ENCODE data around the gene CFAP46.

DNA sequence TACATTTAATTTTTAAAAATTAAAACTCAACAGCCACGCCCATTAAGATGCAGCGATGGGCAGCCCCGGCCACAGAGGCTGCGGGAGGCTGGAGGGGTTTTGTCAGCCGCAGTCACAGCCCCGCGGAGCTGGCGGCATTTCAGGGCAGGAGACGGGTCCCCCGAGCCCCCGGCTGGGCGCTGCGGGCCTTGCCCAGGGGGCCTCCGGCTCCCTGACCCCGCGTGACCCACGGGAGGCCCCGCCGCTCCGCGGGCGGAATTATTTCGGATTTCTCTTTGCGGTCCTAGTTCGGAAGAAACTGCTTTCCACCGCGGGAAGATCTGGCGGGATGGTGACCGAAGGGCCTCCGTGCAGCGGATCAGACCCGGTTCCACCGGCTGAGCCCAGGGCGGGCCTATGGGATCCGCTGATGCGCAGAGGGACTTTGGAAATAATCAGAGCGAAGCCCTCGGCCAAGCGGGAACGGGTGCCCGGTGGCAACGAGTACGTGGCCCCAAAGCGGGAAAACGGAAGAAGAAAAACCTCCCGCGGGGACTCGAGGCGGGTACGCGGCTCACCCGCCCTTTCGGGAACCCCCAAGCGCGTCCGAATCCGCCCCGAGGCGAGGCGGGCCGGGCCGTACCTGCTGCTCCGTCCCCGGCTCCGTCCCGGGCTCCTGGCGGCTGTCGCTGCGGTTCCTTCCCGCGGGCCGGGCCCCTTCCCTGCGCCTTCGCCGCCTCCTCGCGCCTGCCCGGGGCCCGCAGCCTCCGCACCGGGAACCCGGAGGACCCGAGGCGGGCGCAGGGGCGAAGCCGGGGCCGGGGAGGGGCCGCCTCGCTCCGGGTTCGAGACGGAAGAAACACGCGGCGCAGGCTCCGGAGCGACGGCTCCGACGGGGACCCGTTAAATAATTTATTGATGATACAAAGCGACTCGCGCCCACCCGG lies 158.2 kb downstream of the CFAP46 start:
- TF ChIP-seq, protein P1, sequence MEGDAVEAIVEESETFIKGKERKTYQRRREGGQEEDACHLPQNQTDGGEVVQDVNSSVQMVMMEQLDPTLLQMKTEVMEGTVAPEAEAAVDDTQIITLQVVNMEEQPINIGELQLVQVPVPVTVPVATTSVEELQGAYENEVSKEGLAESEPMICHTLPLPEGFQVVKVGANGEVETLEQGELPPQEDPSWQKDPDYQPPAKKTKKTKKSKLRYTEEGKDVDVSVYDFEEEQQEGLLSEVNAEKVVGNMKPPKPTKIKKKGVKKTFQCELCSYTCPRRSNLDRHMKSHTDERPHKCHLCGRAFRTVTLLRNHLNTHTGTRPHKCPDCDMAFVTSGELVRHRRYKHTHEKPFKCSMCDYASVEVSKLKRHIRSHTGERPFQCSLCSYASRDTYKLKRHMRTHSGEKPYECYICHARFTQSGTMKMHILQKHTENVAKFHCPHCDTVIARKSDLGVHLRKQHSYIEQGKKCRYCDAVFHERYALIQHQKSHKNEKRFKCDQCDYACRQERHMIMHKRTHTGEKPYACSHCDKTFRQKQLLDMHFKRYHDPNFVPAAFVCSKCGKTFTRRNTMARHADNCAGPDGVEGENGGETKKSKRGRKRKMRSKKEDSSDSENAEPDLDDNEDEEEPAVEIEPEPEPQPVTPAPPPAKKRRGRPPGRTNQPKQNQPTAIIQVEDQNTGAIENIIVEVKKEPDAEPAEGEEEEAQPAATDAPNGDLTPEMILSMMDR (conservative IDR thresholded peaks at IDR 0.05; ENCODE audit: low read length), result no peak
- no peak for TF ChIP-seq EZH2phosphoT487 (IDR thresholded peaks at IDR 0.05; ENCODE audit: borderline replicate concordance)
